Stimulated activated naive B cell treated with anti-CD40 and anti-IgM and Interleukin-4, amounts not matched to agents 10 μg/mL and 1 μg/mL and 100 μg/mL, for 72 hours (primary cell): ENCODE data around the gene KIFC3.
A peak's percentile ranks its signal among the peaks of the same experiment; 100 is the strongest.
"Not testable (repeated sequence)": the region's sequence is repeated elsewhere in the genome, so short reads cannot be mapped to it uniquely, and the experiment has no call there.

Experiments used
- ATAC-seq, 2 donors: fragments of 150-1000 bp; cut with Tn5 transposase; replicated peaks; 2 replicates each; pipeline ENCODE4 v1.10.0; 2021; ENCODE audit warnings: moderate library complexity in 1 of 2
- DNase-seq: peaks from one replicate; pipeline ENCODE4 v3.0.0; 2021
- H3K27ac Mint-ChIP-seq: one replicate; pipeline ENCODE4 v1.8.0; 2022; ENCODE audit warnings: mild to moderate bottlenecking, mixed read lengths
- H3K27me3 Mint-ChIP-seq, 2 donors: one replicate each; pipeline ENCODE4 v1.8.0; 2022; ENCODE audit warnings: mixed read lengths in 2 of 2
- H3K36me3 Mint-ChIP-seq, 2 donors: one replicate each; pipeline ENCODE4 v1.8.0; 2022; ENCODE audit warnings: mixed read lengths in 2 of 2, mild to moderate bottlenecking in 1 of 2
- H3K4me1 Mint-ChIP-seq, 2 donors: one replicate each; pipeline ENCODE4 v1.8.0; 2022; ENCODE audit warnings: mixed read lengths in 2 of 2, mild to moderate bottlenecking in 1 of 2
- H3K4me3 Mint-ChIP-seq, 2 donors: one replicate each; pipeline ENCODE4 v1.8.0; 2022; ENCODE audit warnings: mild to moderate bottlenecking in 2 of 2, mixed read lengths in 2 of 2, moderate library complexity in 1 of 2
- H3K9me3 Mint-ChIP-seq, 2 donors: one replicate each; pipeline ENCODE4 v1.8.0; 2022; ENCODE audit warnings: mixed read lengths in 2 of 2, mild to moderate bottlenecking in 1 of 2

The KIFC3 gene

GRCh38 chr16:57734925-57735754 is 67.2 kb downstream of the KIFC3 start:
- H3K27me3 Mint-ChIP-seq: no peaks in the 10 kb centered on the region

GRCh38 chr16:57734308-57734924 is 67.9 kb downstream of the KIFC3 start:
- Mint-ChIP-seq H3K27ac (peak overlapping the region; percentile 97), H3K4me1 (peaks cover 16 to 19% of the 10 kb centered on the region in 2 donors), H3K4me3 (peak overlapping the region; percentile 95 to 98), H3K27me3 (no peaks in the 10 kb centered on the region), H3K36me3 (peaks cover 12 to 13% of the 10 kb centered on the region in 2 donors), H3K9me3 (peaks cover 9 to 13% of the 10 kb centered on the region in 2 donors)
- ATAC-seq (no peak), DNase-seq (no peak)

More at GRCh38 chr16:57734925-57735754, 67.2 kb downstream of the KIFC3 start:
- Mint-ChIP-seq H3K4me1 (peaks cover 16 to 19% of the 10 kb centered on the region in 2 donors), H3K36me3 (peaks cover 12 to 13% of the 10 kb centered on the region in 2 donors), H3K9me3 (peaks cover 9 to 13% of the 10 kb centered on the region in 2 donors), H3K27ac (peak overlapping the region; percentile 97), H3K4me3 (peak overlapping the region; percentile 95 to 98)
- ATAC-seq (peak; percentile 89 to 90), DNase-seq (peak; percentile 97)

- Mint-ChIP-seq H3K4me3 (peak overlapping the region in 1 of 2 donors; percentile 41), H3K27me3 (no peaks in the 10 kb centered on the region), H3K4me1 (peaks cover 16 to 18% of the 10 kb centered on the region in 2 donors), H3K36me3 (peaks cover 12 to 13% of the 10 kb centered on the region in 2 donors), H3K9me3 (peaks cover 9 to 13% of the 10 kb centered on the region in 2 donors), H3K27ac (no peak overlapping the region)
- DNase-seq (no peak), ATAC-seq (no peak)
Measured at GRCh38 chr16:57732714-57733113, 69.6 kb downstream of the KIFC3 start.

GRCh38 chr16:57732037-57732436 is 70.3 kb downstream of the KIFC3 start:
- no peaks in the 10 kb centered on the region for H3K27me3 Mint-ChIP-seq
- peaks cover 16 to 18% of the 10 kb centered on the region in 2 donors for H3K4me1 Mint-ChIP-seq
- H3K4me3 Mint-ChIP-seq: no peak overlapping the region
- H3K9me3 Mint-ChIP-seq: peaks cover 9 to 13% of the 10 kb centered on the region in 2 donors
- H3K27ac Mint-ChIP-seq: no peak overlapping the region
- DNase-seq (no peak), ATAC-seq (no peak)
- H3K36me3 Mint-ChIP-seq: peaks cover 12 to 13% of the 10 kb centered on the region in 2 donors

GRCh38 chr16:57730771-57731730 is 71.2 kb downstream of the KIFC3 start:
- Mint-ChIP-seq H3K27me3 (no peaks in the 10 kb centered on the region), H3K9me3 (peaks cover 9 to 13% of the 10 kb centered on the region in 2 donors), H3K27ac (no peak overlapping the region), H3K36me3 (peaks cover 12 to 13% of the 10 kb centered on the region in 2 donors), H3K4me1 (peaks cover 6 to 9% of the 10 kb centered on the region in 2 donors), H3K4me3 (no peak overlapping the region)
- ATAC-seq (no peak), DNase-seq (no peak)

GRCh38 chr16:57729852-57730251 is 72.4 kb downstream of the KIFC3 start:
- not testable (repeated sequence) for H3K27ac Mint-ChIP-seq, DNase-seq
- H3K36me3 Mint-ChIP-seq: peaks cover 11% of the 10 kb centered on the region in 2 donors

GRCh38 chr16:57729182-57729484 is 73.2 kb downstream of the KIFC3 start:
- Mint-ChIP-seq H3K27ac (no peak overlapping the region), H3K9me3 (peaks cover 9 to 13% of the 10 kb centered on the region in 2 donors), H3K36me3 (peaks cover 11% of the 10 kb centered on the region in 2 donors), H3K27me3 (no peaks in the 10 kb centered on the region), H3K4me1 (peaks cover 13% of the 10 kb centered on the region in 2 donors), H3K4me3 (no peak overlapping the region)
- no peak for DNase-seq
- no peak for ATAC-seq

More at GRCh38 chr16:57729852-57730251, 72.4 kb downstream of the KIFC3 start:
- peaks cover 7 to 13% of the 10 kb centered on the region in 2 donors for H3K4me1 Mint-ChIP-seq
- H3K27me3 Mint-ChIP-seq, ATAC-seq, H3K4me3 Mint-ChIP-seq: not testable (repeated sequence)
- H3K9me3 Mint-ChIP-seq: peaks cover 9 to 13% of the 10 kb centered on the region in 2 donors

- ATAC-seq: no peak
- peaks cover 9 to 13% of the 10 kb centered on the region in 2 donors for H3K9me3 Mint-ChIP-seq
- no peak overlapping the region for H3K27ac Mint-ChIP-seq
Measured at GRCh38 chr16:57728336-57729181, 73.7 kb downstream of the KIFC3 start.

GRCh38 chr16:57727610-57728009 is 74.7 kb downstream of the KIFC3 start:
- no peak overlapping the region for H3K4me3 Mint-ChIP-seq

More at GRCh38 chr16:57728336-57729181, 73.7 kb downstream of the KIFC3 start:
- peaks cover 13% of the 10 kb centered on the region in 2 donors for H3K4me1 Mint-ChIP-seq
- no peak for DNase-seq
- no peak overlapping the region for H3K4me3 Mint-ChIP-seq
- H3K27me3 Mint-ChIP-seq: no peaks in the 10 kb centered on the region
- H3K36me3 Mint-ChIP-seq: peaks cover 11% of the 10 kb centered on the region in 2 donors

GRCh38 chr16:57726433-57726947 is 75.8 kb downstream of the KIFC3 start:
- no peaks in the 10 kb centered on the region for H3K36me3 Mint-ChIP-seq
- ATAC-seq (no peak), DNase-seq (no peak)
- no peak overlapping the region for H3K27ac Mint-ChIP-seq
- peaks cover 0 to 3% of the 10 kb centered on the region in 2 donors for H3K9me3 Mint-ChIP-seq
- peaks cover 11 to 13% of the 10 kb centered on the region in 2 donors for H3K4me1 Mint-ChIP-seq
- H3K27me3 Mint-ChIP-seq: no peaks in the 10 kb centered on the region
- no peak overlapping the region for H3K4me3 Mint-ChIP-seq

More at GRCh38 chr16:57727610-57728009, 74.7 kb downstream of the KIFC3 start:
- H3K27me3 Mint-ChIP-seq: no peaks in the 10 kb centered on the region
- H3K4me1 Mint-ChIP-seq: peaks cover 8 to 13% of the 10 kb centered on the region in 2 donors
- peaks cover 2 to 5% of the 10 kb centered on the region in 2 donors for H3K9me3 Mint-ChIP-seq
- DNase-seq (no peak), ATAC-seq (no peak)
- H3K27ac Mint-ChIP-seq: no peak overlapping the region
- peaks cover 2% of the 10 kb centered on the region in 2 donors for H3K36me3 Mint-ChIP-seq

- H3K4me1 Mint-ChIP-seq: peaks cover 11 to 13% of the 10 kb centered on the region in 2 donors
- no peaks in the 10 kb centered on the region for H3K9me3 Mint-ChIP-seq
- no peak overlapping the region for H3K4me3 Mint-ChIP-seq
- DNase-seq: no peak
- H3K27ac Mint-ChIP-seq: no peak overlapping the region
- no peaks in the 10 kb centered on the region for H3K36me3 Mint-ChIP-seq
- H3K27me3 Mint-ChIP-seq: no peaks in the 10 kb centered on the region
- ATAC-seq: no peak
Measured at GRCh38 chr16:57725976-57726375, 76.3 kb downstream of the KIFC3 start.

- no peak overlapping the region for H3K4me3 Mint-ChIP-seq
- no peaks in the 10 kb centered on the region for H3K27me3 Mint-ChIP-seq
Measured at GRCh38 chr16:57725554-57725953, 76.7 kb downstream of the KIFC3 start.

GRCh38 chr16:57725151-57725550 is 77.1 kb downstream of the KIFC3 start:
- Mint-ChIP-seq H3K4me3 (no peak overlapping the region), H3K9me3 (no peaks in the 10 kb centered on the region), H3K27ac (peak overlapping the region; percentile 75), H3K36me3 (no peaks in the 10 kb centered on the region), H3K27me3 (no peaks in the 10 kb centered on the region), H3K4me1 (peaks cover 11 to 13% of the 10 kb centered on the region in 2 donors)
- DNase-seq (peak; percentile 29), ATAC-seq (peak; percentile 72 to 79)

More at GRCh38 chr16:57725554-57725953, 76.7 kb downstream of the KIFC3 start:
- H3K36me3 Mint-ChIP-seq: no peaks in the 10 kb centered on the region
- no peak overlapping the region for H3K27ac Mint-ChIP-seq
- H3K9me3 Mint-ChIP-seq: no peaks in the 10 kb centered on the region
- ATAC-seq (peak; percentile 10 to 28), DNase-seq (no peak)
- H3K4me1 Mint-ChIP-seq: peaks cover 11 to 13% of the 10 kb centered on the region in 2 donors
